ENCODE data around the gene NIF3L1. TPM values are rescaled to one million over a fixed set of nuclear protein-coding genes. Genes with fewer than 3 reads are reported as not detected.
"Not testable (repeated sequence)": the region's sequence is repeated elsewhere in the genome, so short reads cannot be mapped to it uniquely, and the experiment has no call there.

The NIF3L1 gene
- total RNA-seq, 2 experiments from 2014 or later = 37.0 to 39.0 TPM

DNA sequence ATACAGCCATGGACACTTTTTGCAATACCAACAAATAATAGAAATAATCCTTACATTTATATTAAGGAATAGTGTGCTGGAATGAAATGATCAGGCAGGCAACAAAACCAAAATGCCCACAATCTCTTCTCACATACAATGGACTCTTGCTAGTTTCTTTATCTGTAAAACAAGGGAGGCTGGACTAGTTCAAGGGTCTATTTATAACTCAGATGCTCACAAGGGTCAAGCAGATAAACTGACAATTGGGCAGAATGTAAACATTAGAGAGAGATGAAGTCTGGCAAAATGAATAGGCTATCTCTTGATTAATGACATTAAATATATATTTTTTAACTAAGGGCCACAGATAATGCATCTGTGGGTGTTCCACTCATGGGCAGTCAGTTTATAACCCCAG is 11.7 kb upstream of the NIF3L1 start:
- DNase-seq (no peak), ATAC-seq (no peak)
- ChIA-PET CTCF (no interaction called here), POLR2A (interaction anchor here (1.0 to 1.4 kb wide), 4 partner anchors 8 to 13 kb away, joined by 3 to 12 read pairs (median 4); partner anchors contain the start of genes CLK1 and NIF3L1)
- no peak overlapping the region for H3K4me3 Mint-ChIP-seq
- no peaks in the 10 kb centered on the region for H3K27me3 Mint-ChIP-seq (ENCODE audit: low read depth)
- peaks cover 13% of the 10 kb centered on the region for H3K4me1 Mint-ChIP-seq (ENCODE audit: low read depth)
- H3K27ac Mint-ChIP-seq = no peak overlapping the region
- H3K9me3 Mint-ChIP-seq (ENCODE audit: insufficient read depth) = no peaks in the 10 kb centered on the region
- peaks cover 68% of the 10 kb centered on the region for H3K36me3 Mint-ChIP-seq (ENCODE audit: low read depth)

DNA sequence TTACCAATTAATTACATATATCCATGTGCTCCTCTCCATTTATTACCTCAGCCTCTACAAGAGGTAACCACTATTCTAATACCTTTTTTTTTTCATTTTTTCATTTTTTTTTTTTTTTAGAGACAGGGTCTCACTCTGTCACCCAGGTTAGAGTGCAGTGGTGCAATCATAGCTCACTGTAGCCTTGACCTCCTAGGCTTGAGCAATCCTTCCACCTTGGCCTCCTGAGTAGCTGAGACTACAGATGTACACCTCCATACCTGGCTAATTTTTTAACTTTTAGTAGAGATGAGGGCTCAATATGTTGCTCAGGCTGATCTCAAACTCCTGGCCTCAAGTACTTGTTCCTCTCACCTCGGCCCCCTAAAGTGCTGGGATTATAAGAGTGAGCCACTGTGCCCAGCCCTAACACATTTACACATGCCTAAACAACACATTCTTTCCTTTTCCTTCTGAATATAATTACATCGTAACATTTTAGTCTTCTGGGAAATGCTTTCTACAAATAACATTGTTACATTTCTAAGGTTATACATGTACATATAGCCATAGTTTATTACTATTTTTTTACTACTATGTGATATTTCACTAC is 10.8 kb upstream of the NIF3L1 start:
- ChIA-PET CTCF (no interaction called here), POLR2A (interaction anchor here (1.0 to 1.4 kb wide), 4 partner anchors 9 to 14 kb away, joined by 3 to 12 read pairs (median 4); partner anchors contain the start of genes CLK1 and NIF3L1)
- Mint-ChIP-seq H3K27me3 (ENCODE audit: low read depth) (no peaks in the 10 kb centered on the region), H3K36me3 (ENCODE audit: low read depth) (peaks cover 70% of the 10 kb centered on the region), H3K9me3 (ENCODE audit: insufficient read depth) (no peaks in the 10 kb centered on the region), H3K27ac (no peak overlapping the region), H3K4me3 (no peak overlapping the region), H3K4me1 (ENCODE audit: low read depth) (peaks cover 14% of the 10 kb centered on the region)
- ATAC-seq (no peak), DNase-seq (no peak)

DNA sequence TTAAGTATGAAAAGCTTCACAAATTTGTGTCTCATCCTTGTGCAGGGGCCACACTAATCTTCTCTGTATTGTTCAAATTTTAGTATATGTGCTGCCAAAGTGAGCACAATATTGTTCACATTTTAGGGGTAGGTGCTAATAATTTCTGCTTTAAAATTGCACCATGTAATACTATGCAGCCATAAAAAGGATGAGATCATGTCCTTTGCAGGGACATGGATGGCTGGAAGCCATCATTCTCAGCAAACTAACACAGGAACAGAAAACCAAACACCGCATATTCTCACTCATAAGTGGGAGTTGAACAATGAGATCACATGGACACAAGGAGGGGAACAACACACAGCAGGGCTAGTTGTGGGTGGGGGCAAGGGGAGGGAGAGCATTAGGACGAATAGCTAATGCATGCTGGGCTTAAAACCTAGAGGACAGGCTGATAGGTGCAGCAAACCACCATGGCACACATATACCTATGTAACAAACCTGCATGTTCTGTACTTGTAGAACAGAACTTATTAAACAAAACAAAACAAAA is 7.4 kb upstream of the NIF3L1 start:
- ChIA-PET CTCF (interaction anchor here (1.5 kb wide), 1 partner anchor 17 kb away, joined by 4 read pairs; the partner anchor contains the start of gene CLK1), POLR2A (interaction anchor here (0.6 to 5.2 kb wide), 3 partner anchors 11 to 66 kb away, joined by 3 to 26 read pairs (median 4); partner anchors contain the start of gene CLK1)
- not testable (repeated sequence) for H3K9me3 Mint-ChIP-seq (ENCODE audit: insufficient read depth); ATAC-seq; H3K27ac Mint-ChIP-seq; H3K27me3 Mint-ChIP-seq (ENCODE audit: low read depth); H3K4me3 Mint-ChIP-seq; DNase-seq
- H3K36me3 Mint-ChIP-seq (ENCODE audit: low read depth) = peaks cover 66% of the 10 kb centered on the region
- H3K4me1 Mint-ChIP-seq (ENCODE audit: low read depth) = peaks cover 33% of the 10 kb centered on the region

DNA sequence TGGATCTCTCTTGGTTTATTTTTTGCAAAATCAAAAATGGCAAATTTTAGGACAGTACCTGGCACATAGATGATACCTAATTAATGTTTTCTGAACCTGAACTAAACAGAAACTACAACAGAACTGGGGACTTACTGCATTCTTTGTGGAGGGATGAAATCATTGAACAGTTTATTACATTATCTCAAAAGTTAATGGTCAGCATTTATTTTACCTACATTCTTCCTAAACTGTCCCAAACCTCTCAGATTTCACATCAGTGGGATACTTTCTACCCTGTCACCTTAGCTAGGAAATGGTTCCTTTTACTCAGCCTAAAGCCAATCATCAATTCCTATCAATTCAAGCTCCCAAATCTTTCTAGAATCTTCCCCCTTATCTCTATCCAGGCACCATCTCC is 10.3 kb downstream of the NIF3L1 start:
- ATAC-seq = no peak
- peaks cover 55% of the 10 kb centered on the region for H3K36me3 Mint-ChIP-seq (ENCODE audit: low read depth)

DNA sequence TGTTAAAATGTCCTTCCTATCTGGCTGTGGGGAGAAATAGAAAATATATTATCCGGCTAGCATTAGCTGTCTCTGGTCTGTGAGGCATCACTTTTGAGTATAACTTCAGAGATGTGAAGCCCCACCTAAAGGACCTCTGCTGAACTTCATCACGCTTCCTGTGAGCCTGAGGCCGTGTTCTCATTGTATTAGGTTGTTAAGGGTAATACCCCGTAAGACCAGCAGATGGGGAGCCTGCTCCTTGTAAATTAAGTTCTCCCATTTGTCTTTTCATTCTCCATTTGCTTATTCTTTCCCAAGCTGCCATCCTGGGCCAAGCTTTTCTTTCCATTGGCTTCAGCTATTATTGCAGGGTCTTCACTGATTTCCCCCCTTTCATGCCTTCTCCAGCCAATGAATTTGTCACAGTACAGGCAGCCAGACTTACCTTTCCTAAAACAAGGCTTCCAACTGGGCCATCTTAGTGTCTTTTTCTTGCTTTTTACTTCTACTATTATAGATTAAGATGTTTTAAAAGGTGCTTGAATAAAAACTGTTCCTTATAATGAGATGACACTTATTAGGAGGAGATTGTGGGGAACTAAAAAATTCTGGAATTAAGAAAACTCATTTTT is 12.4 kb downstream of the NIF3L1 start:
- Mint-ChIP-seq H3K36me3 (ENCODE audit: low read depth) (peaks cover 52% of the 10 kb centered on the region), H3K9me3 (ENCODE audit: insufficient read depth) (no peaks in the 10 kb centered on the region), H3K4me1 (ENCODE audit: low read depth) (peaks cover 24% of the 10 kb centered on the region), H3K27me3 (ENCODE audit: low read depth) (no peaks in the 10 kb centered on the region), H3K27ac (peak overlapping the region; percentile 25), H3K4me3 (no peak overlapping the region)
- CTCF ChIA-PET = interaction anchor here (0.7 to 2.1 kb wide), 34 partner anchors 9 to 550 kb away, joined by 3 to 35 read pairs (median 5); partner anchors contain the start of genes CASP10, HYCC2, NDUFB3 and NIF3L1
- peak; percentile 100 for ATAC-seq
- POLR2A ChIA-PET = interaction anchor here (0.6 to 1.6 kb wide), 8 partner anchors 12 to 281 kb away, joined by 3 to 10 read pairs (median 4); partner anchors contain the start of genes CASP10, CLK1, NIF3L1 and PPIL3
- peak; percentile 89 for DNase-seq

More for the DNA sequence above, 10.3 kb downstream of the NIF3L1 start:
- DNase-seq = no peak
- peaks cover 24% of the 10 kb centered on the region for H3K4me1 Mint-ChIP-seq (ENCODE audit: low read depth)
- H3K27me3 Mint-ChIP-seq (ENCODE audit: low read depth) = no peaks in the 10 kb centered on the region
- CTCF ChIA-PET = interaction anchor here (0.7 to 1.1 kb wide), 2 partner anchors 170 to 259 kb away, joined by 3 read pairs; no protein-coding TSS in a partner anchor
- POLR2A ChIA-PET = interaction anchor here (2.3 kb wide), 1 partner anchor 10 kb away, joined by 9 read pairs; the partner anchor contains the start of genes NIF3L1 and PPIL3
- H3K27ac Mint-ChIP-seq = no peak overlapping the region
- no peaks in the 10 kb centered on the region for H3K9me3 Mint-ChIP-seq (ENCODE audit: insufficient read depth)
- H3K4me3 Mint-ChIP-seq = no peak overlapping the region

DNA sequence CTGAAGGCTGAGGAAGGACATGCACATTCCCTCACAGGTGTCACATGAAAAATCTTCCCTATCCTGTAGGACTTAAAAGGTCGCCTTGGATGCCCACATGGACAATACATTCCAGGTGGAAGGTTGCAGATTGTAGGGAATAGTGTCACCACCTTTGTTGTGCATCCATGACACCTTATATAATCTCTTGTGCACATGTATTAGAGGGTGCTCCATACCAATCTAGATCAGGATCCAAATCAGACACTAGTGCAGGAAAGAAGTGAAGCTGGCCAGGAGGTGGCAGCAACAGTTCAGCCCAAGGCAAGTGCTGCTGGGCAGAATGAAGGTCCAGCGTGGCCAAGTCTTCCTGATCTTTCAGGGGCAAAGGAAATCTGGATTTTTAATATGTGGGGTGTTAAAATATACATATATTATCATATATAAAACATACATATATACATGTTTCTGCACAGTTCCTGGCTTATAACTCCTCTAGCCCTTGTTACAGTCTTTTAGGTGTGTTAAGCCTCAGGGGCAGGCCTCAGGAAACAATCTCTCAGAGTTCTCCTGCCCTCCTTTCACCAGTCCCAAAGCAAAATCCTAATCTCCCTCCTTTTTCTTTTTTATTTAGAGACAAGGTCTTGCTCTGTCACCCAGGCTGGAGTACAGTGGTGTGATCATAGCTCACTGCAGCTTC is 16.6 kb downstream of the NIF3L1 start:
- DNase-seq (peak; percentile 69), ATAC-seq (peak; percentile 57)
- ChIA-PET CTCF (interaction anchor here (0.6 to 5.7 kb wide), 30 partner anchors 8 to 327 kb away, joined by 3 to 101 read pairs (median 4); partner anchors contain the start of genes CASP10, HYCC2, NDUFB3 and NIF3L1), POLR2A (interaction anchor here (0.7 to 1.8 kb wide), 5 partner anchors 58 to 326 kb away, joined by 3 to 9 read pairs (median 4); partner anchors contain the start of gene ORC2)
- peaks cover 33% of the 10 kb centered on the region for H3K36me3 Mint-ChIP-seq (ENCODE audit: low read depth)
- H3K9me3 Mint-ChIP-seq (ENCODE audit: insufficient read depth) = no peaks in the 10 kb centered on the region
- H3K27me3 Mint-ChIP-seq (ENCODE audit: low read depth) = no peaks in the 10 kb centered on the region
- H3K27ac Mint-ChIP-seq = no peak overlapping the region
- no peak overlapping the region for H3K4me3 Mint-ChIP-seq
- H3K4me1 Mint-ChIP-seq (ENCODE audit: low read depth) = peaks cover 10% of the 10 kb centered on the region

DNA sequence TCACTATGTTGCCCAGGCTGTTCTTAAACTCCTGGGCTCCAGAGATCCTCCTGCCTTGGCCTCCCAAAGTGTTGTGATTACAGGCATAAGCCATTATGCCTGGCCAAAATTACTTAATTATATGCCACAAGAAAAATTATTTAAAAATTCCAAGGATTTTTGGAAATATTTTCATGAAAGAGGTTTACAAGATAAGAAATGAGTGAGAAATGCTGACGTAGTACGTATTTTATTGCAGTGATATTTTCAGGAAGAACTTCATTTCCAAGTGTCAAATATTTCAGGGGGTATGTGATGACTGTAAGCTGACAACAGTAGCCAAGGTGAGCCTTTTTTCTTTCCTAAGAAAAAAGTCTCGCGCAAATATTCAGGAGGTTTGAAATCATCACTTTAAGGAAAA is 20.8 kb downstream of the NIF3L1 start:
- Mint-ChIP-seq H3K27ac (no peak overlapping the region), H3K4me1 (ENCODE audit: low read depth) (no peaks in the 10 kb centered on the region), H3K27me3 (ENCODE audit: low read depth) (no peaks in the 10 kb centered on the region), H3K36me3 (ENCODE audit: low read depth) (peaks cover 37% of the 10 kb centered on the region), H3K4me3 (no peak overlapping the region), H3K9me3 (ENCODE audit: insufficient read depth) (no peaks in the 10 kb centered on the region)
- DNase-seq = no peak
- POLR2A ChIA-PET = no interaction called here
- CTCF ChIA-PET = no interaction called here
- ATAC-seq = no peak

DNA sequence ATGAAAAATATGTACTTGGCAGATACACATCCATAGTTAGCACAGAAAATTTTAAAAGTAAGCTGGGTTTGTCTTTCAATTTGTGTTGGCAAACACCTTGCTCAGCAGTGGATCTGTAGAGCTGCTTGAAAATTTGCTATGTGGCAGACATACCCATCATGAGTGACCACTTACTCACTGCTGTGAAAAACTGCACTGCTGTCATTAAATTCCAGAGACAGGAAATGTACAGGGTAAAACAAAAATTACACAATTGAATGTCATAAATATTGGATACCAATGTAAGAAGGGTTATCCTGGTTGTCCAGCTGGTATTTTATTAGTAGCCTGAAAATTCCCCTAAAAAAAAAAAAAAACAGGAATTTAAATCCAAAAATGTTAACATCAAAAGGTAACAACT is 24.5 kb downstream of the NIF3L1 start:
- Mint-ChIP-seq H3K27ac (no peak overlapping the region), H3K36me3 (ENCODE audit: low read depth) (peaks cover 42% of the 10 kb centered on the region), H3K4me1 (ENCODE audit: low read depth) (no peaks in the 10 kb centered on the region), H3K27me3 (ENCODE audit: low read depth) (no peaks in the 10 kb centered on the region), H3K4me3 (no peak overlapping the region), H3K9me3 (ENCODE audit: insufficient read depth) (no peaks in the 10 kb centered on the region)
- no peak for ATAC-seq
- ChIA-PET CTCF (interaction anchor here (1.1 to 4.2 kb wide), 4 partner anchors 8 to 264 kb away, joined by 3 to 22 read pairs (median 8); no protein-coding TSS in a partner anchor), POLR2A (no interaction called here)
- no peak for DNase-seq

DNA sequence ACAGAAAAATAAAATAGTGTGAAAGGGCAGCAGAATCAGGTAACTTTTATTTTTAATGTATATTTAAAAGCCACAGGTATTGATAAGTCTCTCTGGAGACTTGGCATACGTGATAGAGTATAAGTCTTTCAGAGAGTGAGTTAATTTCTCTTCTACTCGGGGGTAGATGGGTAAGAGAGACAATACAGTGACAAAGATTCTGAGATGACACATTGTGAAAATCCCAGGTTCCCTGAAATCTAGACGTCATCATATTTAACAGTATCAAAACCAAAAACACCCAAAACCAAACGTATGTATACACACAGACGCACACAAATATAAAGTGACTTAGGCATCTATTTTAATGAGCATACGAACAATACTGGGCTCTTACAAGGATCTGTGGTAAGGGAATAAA is 33.3 kb downstream of the NIF3L1 start:
- Mint-ChIP-seq H3K27me3 (ENCODE audit: low read depth) (no peaks in the 10 kb centered on the region), H3K4me3 (no peak overlapping the region), H3K27ac (no peak overlapping the region), H3K36me3 (ENCODE audit: low read depth) (peaks cover 38% of the 10 kb centered on the region), H3K9me3 (ENCODE audit: insufficient read depth) (no peaks in the 10 kb centered on the region), H3K4me1 (ENCODE audit: low read depth) (no peaks in the 10 kb centered on the region)
- ChIA-PET CTCF (interaction anchor here (1.0 to 1.5 kb wide), 2 partner anchors 21 to 146 kb away, joined by 3 to 4 read pairs; no protein-coding TSS in a partner anchor), POLR2A (no interaction called here)
- ATAC-seq (no peak), DNase-seq (no peak)

DNA sequence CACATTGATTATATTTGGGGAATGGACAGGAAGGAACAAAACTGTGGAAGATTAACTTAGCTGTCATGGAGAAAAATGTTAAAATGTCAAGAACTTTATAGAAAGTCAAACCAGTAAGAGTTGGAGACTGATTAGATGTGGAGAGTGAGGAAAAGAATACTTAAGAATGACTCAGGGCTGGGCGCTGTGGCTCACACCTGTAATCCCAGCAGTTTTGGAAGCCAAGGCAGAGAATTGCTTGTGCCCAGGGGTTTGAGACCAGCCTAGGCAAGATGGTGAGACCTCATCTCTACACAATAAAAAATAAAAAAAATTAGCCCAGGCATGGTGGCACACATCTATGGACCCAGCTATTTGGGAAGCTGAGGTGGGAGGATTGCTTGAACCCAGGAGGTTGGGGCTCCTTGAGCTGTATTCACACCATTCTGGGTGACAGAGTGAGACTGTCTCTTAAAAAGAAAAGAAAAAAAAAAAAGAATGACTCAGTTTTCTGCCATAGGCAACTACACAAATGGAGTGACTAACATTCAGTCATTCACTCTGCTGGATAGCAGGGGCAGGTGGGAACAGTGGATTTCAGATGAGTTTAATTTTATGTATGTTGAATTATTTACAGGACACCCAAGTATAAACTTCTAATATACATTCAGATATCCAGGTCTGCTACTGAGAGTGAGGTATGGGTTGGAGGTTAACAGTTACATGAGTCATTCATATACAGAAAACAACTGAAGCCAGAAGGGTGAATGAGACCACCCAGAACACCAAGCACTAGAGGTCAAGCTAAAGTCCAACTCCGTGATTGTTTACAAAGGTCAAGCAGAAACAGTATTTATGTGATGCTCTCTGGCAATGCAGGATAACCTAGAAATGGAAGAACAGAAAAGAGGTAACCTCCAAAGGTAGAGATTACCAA is 40.4 kb downstream of the NIF3L1 start:
- Mint-ChIP-seq H3K4me1 (ENCODE audit: low read depth) (no peaks in the 10 kb centered on the region), H3K27ac (peak overlapping the region; percentile 12), H3K27me3 (ENCODE audit: low read depth) (no peaks in the 10 kb centered on the region), H3K36me3 (ENCODE audit: low read depth) (peaks cover 34% of the 10 kb centered on the region), H3K4me3 (no peak overlapping the region), H3K9me3 (ENCODE audit: insufficient read depth) (no peaks in the 10 kb centered on the region)
- ChIA-PET CTCF (interaction anchor here (0.9 to 1.0 kb wide), 2 partner anchors 143 to 248 kb away, joined by 3 read pairs; partner anchors contain the start of gene NDUFB3), POLR2A (no interaction called here)
- ATAC-seq (no peak), DNase-seq (no peak)

All from activated CD8-positive, alpha-beta T cell treated with anti-CD3 and anti-CD28 coated beads, Interleukin-2, amount 10 ng/mL, durations not matched to agents 7 days and 5 days (primary cell).